ENCODE data around the gene ATP8B3.

ATP8B3 gene

GRCh38 chr19:1789261-1790041 is 22.6 kb downstream of the ATP8B3 start:
- DNase-seq (ENCODE audit: insufficient read length, low spot score) (no peak), FAIRE-seq (no peak)
- TF ChIP-seq POU2F2 (IDR thresholded peaks at IDR 0.05; ENCODE audit: low read depth, low read length) (no peak), POLR2AphosphoS5 (IDR thresholded peaks at IDR 0.05; ENCODE audit: low read depth, low read length) (no peak), POLR2A (IDR thresholded peaks at IDR 0.05; ENCODE audit: low read depth, low read length) (no peak), SPI1 (IDR thresholded peaks at IDR 0.05; ENCODE audit: low read depth, low read length) (no peak), TAF1 (IDR thresholded peaks at IDR 0.05; ENCODE audit: low read depth, low read length) (no peak), PAX5 (IDR thresholded peaks at IDR 0.05; ENCODE audit: insufficient read depth, low read length, severe bottlenecking) (no peak)

- FAIRE-seq (no peak), DNase-seq (ENCODE audit: insufficient read length, low spot score) (no peak)
- no peak for TF ChIP-seq TAF1 (IDR thresholded peaks at IDR 0.05; ENCODE audit: low read depth, low read length)
- TF ChIP-seq POLR2A (IDR thresholded peaks at IDR 0.05; ENCODE audit: low read depth, low read length) = no peak
- TF ChIP-seq POU2F2 (IDR thresholded peaks at IDR 0.05; ENCODE audit: low read depth, low read length) = no peak
- TF ChIP-seq POLR2AphosphoS5 (IDR thresholded peaks at IDR 0.05; ENCODE audit: low read depth, low read length) = no peak
- TF ChIP-seq SPI1 (IDR thresholded peaks at IDR 0.05; ENCODE audit: low read depth, low read length) = no peak
- no peak for TF ChIP-seq PAX5 (IDR thresholded peaks at IDR 0.05; ENCODE audit: insufficient read depth, low read length, severe bottlenecking)
These were observed 25.0 kb downstream of the ATP8B3 start for GRCh38 chr19:1787116-1787515.

GRCh38 chr19:1786668-1787067 is 25.4 kb downstream of the ATP8B3 start:
- FAIRE-seq (no peak), DNase-seq (ENCODE audit: insufficient read length, low spot score) (no peak)
- TF ChIP-seq POU2F2 (IDR thresholded peaks at IDR 0.05; ENCODE audit: low read depth, low read length) (no peak), POLR2A (IDR thresholded peaks at IDR 0.05; ENCODE audit: low read depth, low read length) (no peak), POLR2AphosphoS5 (IDR thresholded peaks at IDR 0.05; ENCODE audit: low read depth, low read length) (no peak)

- no peak for DNase-seq (ENCODE audit: insufficient read length, low spot score)
- FAIRE-seq = no peak
- TF ChIP-seq SPI1 (IDR thresholded peaks at IDR 0.05; ENCODE audit: low read depth, low read length) = no peak
These were observed 26.8 kb downstream of the ATP8B3 start for GRCh38 chr19:1785310-1785709.

GRCh38 chr19:1783874-1784273 is 28.2 kb downstream of the ATP8B3 start:
- TF ChIP-seq TAF1 (IDR thresholded peaks at IDR 0.05; ENCODE audit: low read depth, low read length) (no peak), SPI1 (IDR thresholded peaks at IDR 0.05; ENCODE audit: low read depth, low read length) (no peak), POLR2AphosphoS5 (IDR thresholded peaks at IDR 0.05; ENCODE audit: low read depth, low read length) (no peak), POLR2A (IDR thresholded peaks at IDR 0.05; ENCODE audit: low read depth, low read length) (no peak), PAX5 (IDR thresholded peaks at IDR 0.05; ENCODE audit: insufficient read depth, low read length, severe bottlenecking) (no peak), POU2F2 (IDR thresholded peaks at IDR 0.05; ENCODE audit: low read depth, low read length) (no peak)
- FAIRE-seq (no peak), DNase-seq (ENCODE audit: insufficient read length, low spot score) (no peak)

- DNase-seq (ENCODE audit: insufficient read length, low spot score) = no peak
- FAIRE-seq = no peak
- TF ChIP-seq POLR2A (IDR thresholded peaks at IDR 0.05; ENCODE audit: low read depth, low read length) = no peak
- TF ChIP-seq POLR2AphosphoS5 (IDR thresholded peaks at IDR 0.05; ENCODE audit: low read depth, low read length) = no peak
- no peak for TF ChIP-seq POU2F2 (IDR thresholded peaks at IDR 0.05; ENCODE audit: low read depth, low read length)
- TF ChIP-seq TAF1 (IDR thresholded peaks at IDR 0.05; ENCODE audit: low read depth, low read length) = no peak
- no peak for TF ChIP-seq PAX5 (IDR thresholded peaks at IDR 0.05; ENCODE audit: insufficient read depth, low read length, severe bottlenecking)
- TF ChIP-seq SPI1 (IDR thresholded peaks at IDR 0.05; ENCODE audit: low read depth, low read length) = no peak
These were observed 28.7 kb downstream of the ATP8B3 start for GRCh38 chr19:1783354-1783753.

- TF ChIP-seq PAX5 (IDR thresholded peaks at IDR 0.05; ENCODE audit: insufficient read depth, low read length, severe bottlenecking) (no peak), POLR2A (IDR thresholded peaks at IDR 0.05; ENCODE audit: low read depth, low read length) (no peak), POLR2AphosphoS5 (IDR thresholded peaks at IDR 0.05; ENCODE audit: low read depth, low read length) (no peak), SPI1 (IDR thresholded peaks at IDR 0.05; ENCODE audit: low read depth, low read length) (no peak), TAF1 (IDR thresholded peaks at IDR 0.05; ENCODE audit: low read depth, low read length) (no peak), POU2F2 (IDR thresholded peaks at IDR 0.05; ENCODE audit: low read depth, low read length) (no peak)
- DNase-seq (ENCODE audit: insufficient read length, low spot score) (no peak), FAIRE-seq (no peak)
These were observed 29.6 kb downstream of the ATP8B3 start for GRCh38 chr19:1782521-1782920.

- FAIRE-seq (no peak), DNase-seq (ENCODE audit: insufficient read length, low spot score) (no peak)
- no peak for TF ChIP-seq POLR2AphosphoS5 (IDR thresholded peaks at IDR 0.05; ENCODE audit: low read depth, low read length)
- TF ChIP-seq SPI1 (IDR thresholded peaks at IDR 0.05; ENCODE audit: low read depth, low read length) = no peak
- no peak for TF ChIP-seq POLR2A (IDR thresholded peaks at IDR 0.05; ENCODE audit: low read depth, low read length)
These were observed 31.7 kb downstream of the ATP8B3 start for GRCh38 chr19:1780272-1780958.

- no peak for FAIRE-seq
- no peak for DNase-seq (ENCODE audit: insufficient read length, low spot score)
- TF ChIP-seq POLR2AphosphoS5 (IDR thresholded peaks at IDR 0.05; ENCODE audit: low read depth, low read length) = no peak
- TF ChIP-seq TAF1 (IDR thresholded peaks at IDR 0.05; ENCODE audit: low read depth, low read length) = no peak
- TF ChIP-seq POU2F2 (IDR thresholded peaks at IDR 0.05; ENCODE audit: low read depth, low read length) = no peak
- no peak for TF ChIP-seq SPI1 (IDR thresholded peaks at IDR 0.05; ENCODE audit: low read depth, low read length)
- no peak for TF ChIP-seq PAX5 (IDR thresholded peaks at IDR 0.05; ENCODE audit: insufficient read depth, low read length, severe bottlenecking)
- TF ChIP-seq POLR2A (IDR thresholded peaks at IDR 0.05; ENCODE audit: low read depth, low read length) = no peak
These were observed 32.5 kb downstream of the ATP8B3 start for GRCh38 chr19:1779574-1779973.

GRCh38 chr19:1777149-1777548 is 34.9 kb downstream of the ATP8B3 start:
- no peak for FAIRE-seq
- no peak for DNase-seq (ENCODE audit: insufficient read length, low spot score)
- no peak for TF ChIP-seq SPI1 (IDR thresholded peaks at IDR 0.05; ENCODE audit: low read depth, low read length)
- no peak for TF ChIP-seq PAX5 (IDR thresholded peaks at IDR 0.05; ENCODE audit: insufficient read depth, low read length, severe bottlenecking)
